ENCODE data around the gene MRPL37. TPM values are rescaled to one million over a fixed set of nuclear protein-coding genes. Genes with fewer than 3 reads are reported as not detected.

Gene MRPL37
- polyA plus RNA-seq, 2 of the 4 experiments (the other 2 are of a cell fraction): 16.2 to 68.9 TPM

- TF ChIP-seq CTCF (IDR thresholded peaks at IDR 0.05): no peak
These were observed 49.0 kb downstream of the MRPL37 start (continued) for GRCh38 chr1:54248966-54249365.

- ChIA-PET CTCF (interaction anchor here (1.7 kb wide), 1 partner anchor 21 kb away, joined by 4 read pairs; no protein-coding TSS in a partner anchor), POLR2A (no interaction called here)
- FAIRE-seq (no peak), DNase-seq (ENCODE audit: low read depth in 1 of 2, low spot score in 1 of 2) (peak; percentile 48 to 71), ATAC-seq (peak in 1 of 2 experiments; percentile 37; a peak in 3 of 6 replicates)
- no peak overlapping the region for H3K4me2 ChIP-seq
- WGBS (ENCODE audit: missing lambda C conversion rate): 60% methylated on average over 7 of the region's 9 CpGs
- no peak overlapping the region for H3K4me3 ChIP-seq
- no peaks in the 10 kb centered on the region for H3K9me3 ChIP-seq
- TF ChIP-seq ZFP36 (IDR thresholded peaks at IDR 0.05; ENCODE audit: borderline replicate concordance, partially characterized antibody) (no peak), FOSL2 (IDR thresholded peaks at IDR 0.05) (no peak), FOSL2 (CRISPR knock-in tag; IDR thresholded peaks at IDR 0.05) (peak; percentile 40), CTCF (IDR thresholded peaks at IDR 0.05) (no peak)
- H3K4me1 ChIP-seq: peaks cover 7% of the 10 kb centered on the region; the same call in 2 of the 3 replicates
- peak overlapping the region in 1 of 2 experiments; percentile 68; a peak in 2 of 6 replicates for H3K27ac ChIP-seq
These were observed 50.0 kb downstream of the MRPL37 start for GRCh38 chr1:54249819-54250435.

- CTCF ChIA-PET: interaction anchor here (1.7 kb wide), 1 partner anchor 20 kb away, joined by 4 read pairs; no protein-coding TSS in a partner anchor
- POLR2A ChIA-PET: no interaction called here
- FAIRE-seq (no peak), DNase-seq (ENCODE audit: low read depth in 1 of 2, low spot score in 1 of 2) (no peak), ATAC-seq (no peak)
- TF ChIP-seq PHF8 (IDR thresholded peaks at IDR 0.05; ENCODE audit: borderline replicate concordance, low read depth) (no peak), ATOH8 (CRISPR knock-in tag; IDR thresholded peaks at IDR 0.05; ENCODE audit: low read depth) (no peak), CBX2 (IDR thresholded peaks at IDR 0.05; ENCODE audit: borderline replicate concordance, low read depth) (no peak), HDAC2 (IDR thresholded peaks at IDR 0.05) (no peak), REST (IDR thresholded peaks at IDR 0.05) (no peak), HOXB13 (CRISPR knock-in tag; IDR thresholded peaks at IDR 0.05; ENCODE audit: low read depth) (no peak), EP300 (IDR thresholded peaks at IDR 0.05) (no peak), BHLHE40 (IDR thresholded peaks at IDR 0.05; ENCODE audit: low read depth, low read length) (no peak), BCL3 (IDR thresholded peaks at IDR 0.05) (no peak), POLR2AphosphoS2 (conservative IDR thresholded peaks at IDR 0.05; ENCODE audit: low read length) (no peak), TFCP2L1 (CRISPR knock-in tag; IDR thresholded peaks at IDR 0.05) (no peak), MAZ (IDR thresholded peaks at IDR 0.05; ENCODE audit: borderline replicate concordance, low read depth, low read length) (no peak), JUN (IDR thresholded peaks at IDR 0.05) (no peak), E2F6 (IDR thresholded peaks at IDR 0.05; ENCODE audit: borderline replicate concordance, low read depth) (no peak)
- 89% methylated on average over 11 of the region's 12 CpGs for WGBS (ENCODE audit: missing lambda C conversion rate)
- H3K9me3 ChIP-seq: no peaks in the 10 kb centered on the region
- H3K4me2 ChIP-seq: no peak overlapping the region
- H3K4me3 ChIP-seq: no peak overlapping the region
- peaks cover 7% of the 10 kb centered on the region; the same call in 2 of the 3 replicates for H3K4me1 ChIP-seq
- H3K27ac ChIP-seq: no peak overlapping the region; a peak in 1 of 6 replicates
These were observed 50.7 kb downstream of the MRPL37 start for GRCh38 chr1:54250670-54251069.
